Pulmonary artery endothelial cell (primary cell): ENCODE measurements around the gene PLIN3. TPM values are rescaled to one million over a fixed set of nuclear protein-coding genes. Genes with fewer than 3 reads are reported as not detected.

Source experiments
- total RNA-seq: library from RNA; depleted of rRNA; stranded (reverse); fragments of >200 nt; gene quantifications from 2 replicates; pipeline ENCODE4 v1.2.3, GENCODE V29; 2014

The PLIN3 gene
- total RNA-seq, 1 donor from 2014 or later = 121 TPM

Other genes with a start within 250 kb of the PLIN3 start
- gene TNFAIP8L1, start 228.2 kb downstream of the PLIN3 start, total RNA-seq = 30.5 and 40.3 TPM in 2 replicates
- gene MYDGF, start 197.3 kb downstream of the PLIN3 start, total RNA-seq = 242 and 256 TPM in 2 replicates
- 24.5 and 48.0 TPM in 2 replicates for gene DPP9, start 143.8 kb downstream of the PLIN3 start, total RNA-seq
- 19.2 and 22.0 TPM in 2 replicates for gene FEM1A, start 75.9 kb downstream of the PLIN3 start, total RNA-seq
- 3.7 and 4.0 TPM in 2 replicates for gene TICAM1, start 36.0 kb downstream of the PLIN3 start, total RNA-seq
- gene ARRDC5, start 35.2 kb upstream of the PLIN3 start, total RNA-seq = not detected in 2 replicates
- 76.7 and 139 TPM in 2 replicates for gene UHRF1, start 41.8 kb upstream of the PLIN3 start, total RNA-seq
- gene KDM4B, start 101.4 kb upstream of the PLIN3 start, total RNA-seq = 11.7 and 13.7 TPM in 2 replicates